GM23338 (cell line): ENCODE results near the gene QSOX1. TPM values are rescaled to one million over a fixed set of nuclear protein-coding genes. Genes with fewer than 3 reads are reported as not detected.

Source experiments
- ATAC-seq: fragments of 200-7000 bp; cut with Tn5 transposase; 3 replicates; pipeline ENCODE4 v1.9.1; 2020
- DNase-seq: peaks from one replicate; pipeline ENCODE4 v3.0.0-alpha.2; 2015; ENCODE audit warnings: low spot score
- H2AFZ ChIP-seq: fragments of 200-600 bp; sonication (generic); 2 replicates; pipeline ENCODE4 v1.8.0; 2016; ENCODE audit warnings: antibody characterized with exemption, mild to moderate bottlenecking, moderate library complexity
- H3F3A ChIP-seq: fragments of 200-600 bp; sonication (generic); replicated peaks from 2 replicates; pipeline ENCODE4 v1.8.0; 2017; ENCODE audit warnings: antibody characterized with exemption, mixed run types, low read depth
- H3K27ac ChIP-seq: fragments of 200-600 bp; sonication (generic); 2 replicates; pipeline ENCODE4 v1.6.1; 2016; ENCODE audit warnings: low read depth
- H3K27me3 ChIP-seq: fragments of 200-600 bp; sonication (generic); 2 replicates; pipeline ENCODE4 v1.8.0; 2016; ENCODE audit warnings: mild to moderate bottlenecking, mixed run types, moderate library complexity; ENCODE audit not compliant: insufficient read depth
- H3K36me3 ChIP-seq: fragments of 200-600 bp; sonication (generic); 2 replicates; pipeline ENCODE4 v1.8.0; 2016; ENCODE audit warnings: mild to moderate bottlenecking; ENCODE audit not compliant: insufficient read depth
- H3K4me1 ChIP-seq: fragments of 200-600 bp; sonication (generic); 2 replicates; pipeline ENCODE4 v1.8.0; 2016; ENCODE audit warnings: mild to moderate bottlenecking, moderate library complexity; ENCODE audit not compliant: insufficient read depth
- H3K4me2 ChIP-seq: fragments of 200-600 bp; sonication (generic); 2 replicates; pipeline ENCODE4 v1.7.1; 2017; ENCODE audit warnings: mixed run types
- H3K4me3 ChIP-seq: fragments of 200-600 bp; sonication (generic); 2 replicates; pipeline ENCODE4 v1.6.1; 2016; ENCODE audit warnings: mixed run types
- H3K79me2 ChIP-seq: fragments of 200-600 bp; sonication (generic); replicated peaks from 2 replicates; pipeline ENCODE4 v1.8.0; 2017; ENCODE audit warnings: mild to moderate bottlenecking; ENCODE audit not compliant: insufficient read depth
- H3K9me2 ChIP-seq: fragments of 200-600 bp; sonication (generic); 2 replicates; pipeline ENCODE4 v1.8.0; 2017; ENCODE audit not compliant: insufficient read depth
- H4K20me1 ChIP-seq: fragments of 200-600 bp; sonication (generic); replicated peaks from 2 replicates; pipeline ENCODE4 v1.8.0; 2017; ENCODE audit warnings: mild to moderate bottlenecking; ENCODE audit not compliant: insufficient read depth
- H3K27ac Mint-ChIP-seq: 2 replicates; pipeline ENCODE4 v1.8.0; 2020; ENCODE audit warnings: inconsistent platforms, mild to moderate bottlenecking, moderate library complexity, mixed read lengths
- H3K27me3 Mint-ChIP-seq: 3 replicates; pipeline ENCODE4 v1.8.0; 2022; ENCODE audit warnings: low read depth, mild to moderate bottlenecking, moderate library complexity, mixed read lengths, inconsistent platforms; ENCODE audit not compliant: insufficient read depth, poor library complexity
- H3K36me3 Mint-ChIP-seq: 3 replicates; pipeline ENCODE4 v1.8.0; 2021; ENCODE audit warnings: low read depth, mild to moderate bottlenecking, inconsistent platforms, moderate library complexity, mixed read lengths
- H3K4me1 Mint-ChIP-seq: 3 replicates; pipeline ENCODE4 v1.8.0; 2020; ENCODE audit warnings: mild to moderate bottlenecking, inconsistent platforms, mixed read lengths
- H3K4me3 Mint-ChIP-seq: 3 replicates; pipeline ENCODE4 v1.8.0; 2021; ENCODE audit warnings: moderate library complexity, mild to moderate bottlenecking, inconsistent platforms, mixed read lengths
- H3K9me3 Mint-ChIP-seq: 3 replicates; pipeline ENCODE4 v1.8.0; 2020; ENCODE audit warnings: moderate library complexity, mild to moderate bottlenecking, inconsistent platforms, mixed read lengths
- CREB1 ChIP-seq: fragments of 250-450 bp; sonication (Bioruptor Pico); IDR thresholded peaks from 2 replicates; pipeline ENCODE4 v1.5.0; 2020; ENCODE audit warnings: low read depth, mild to moderate bottlenecking, moderate library complexity
- EZH2phosphoT487 ChIP-seq: fragments of 200-600 bp; sonication (generic); IDR thresholded peaks from one replicate; pipeline ENCODE4 v1.8.1; 2018; ENCODE audit warnings: antibody characterized with exemption; ENCODE audit not compliant: unreplicated experiment
- JUNB ChIP-seq: IDR thresholded peaks from one replicate; pipeline ENCODE4 v1.6.1; 2016; ENCODE audit warnings: antibody characterized with exemption; ENCODE audit not compliant: unreplicated experiment
- NANOG ChIP-seq: IDR thresholded peaks from 2 replicates; pipeline ENCODE4 v1.6.1; 2016; ENCODE audit warnings: antibody characterized with exemption, borderline replicate concordance
- REST ChIP-seq: IDR thresholded peaks from one replicate; pipeline ENCODE4 v1.6.1; 2018; ENCODE audit warnings: antibody characterized with exemption; ENCODE audit not compliant: unreplicated experiment
- STAT1 ChIP-seq: IDR thresholded peaks from one replicate; pipeline ENCODE4 v1.6.1; 2016; ENCODE audit warnings: antibody characterized with exemption; ENCODE audit not compliant: unreplicated experiment
- ZNF331 ChIP-seq: fragments of 250-450 bp; sonication (Bioruptor Pico); IDR thresholded peaks from 2 replicates; pipeline ENCODE4 v1.5.0; 2020; ENCODE audit warnings: low read depth, mild to moderate bottlenecking, moderate library complexity
- polyA plus RNA-seq: library from polyadenylated mRNA; unstranded; fragments of >200 nt; fragmentation: Nextera tagmentation; extraction: Ambion mirVana; gene quantifications from 2 replicates; pipeline ENCODE4 v1.2.1, GENCODE V29; 2016
- total RNA-seq: library from RNA; depleted of rRNA; stranded (reverse); fragments of >200 nt; shearing (Covaris generic); gene quantifications from 2 replicates; pipeline ENCODE4 v1.2.3, GENCODE V29; 2014
- TF ChIP-seq, protein P1 (sequence below), 2 experiments: fragments of 200-600 bp in 1 of 2; sonication (generic) in 1 of 2; conservative IDR thresholded peaks; 2 replicates each; pipeline versions ENCODE4 v1.5.1 to v1.6.1; 2016 to 2017; ENCODE audit warnings: antibody characterized with exemption in 2 of 2, low read depth in 2 of 2, mild to moderate bottlenecking in 2 of 2, moderate library complexity in 1 of 2
- TF ChIP-seq, protein P2 (sequence below): IDR thresholded peaks from 2 replicates; pipeline ENCODE4 v1.6.1; 2016; ENCODE audit warnings: antibody characterized with exemption

The QSOX1 gene
- total and polyA plus RNA-seq, 2 experiments from 2014 or later, result 47.8 to 119 TPM

- Histone ChIP-seq H3K4me2 (no peak overlapping the region), H3K27me3 (no peaks in the 10 kb centered on the region), H3K27ac (0 out of 2 replicates have a peak overlapping the region, but pooled peaks have one; percentile 26), H3K4me3 (no peak overlapping the region), H3F3A (no peaks in the 10 kb centered on the region; the same call in 1 of the 2 replicates), H2AFZ (no peak overlapping the region), H4K20me1 (no peaks in the 10 kb centered on the region; the same call in 1 of the 2 replicates), H3K4me1 (no peaks in the 10 kb centered on the region), H3K9me2 (no peaks in the 10 kb centered on the region), H3K79me2 (no peaks in the 10 kb centered on the region), H3K36me3 (no peaks in the 10 kb centered on the region)
- H3K4me1 Mint-ChIP-seq, result peaks cover 5% of the 10 kb centered on the region
- H3K36me3 Mint-ChIP-seq, result peaks cover 3% of the 10 kb centered on the region; the same call in 2 of the 3 replicates
- H3K27ac Mint-ChIP-seq, result no peak overlapping the region
- no peak for DNase-seq
- no peaks in the 10 kb centered on the region for H3K9me3 Mint-ChIP-seq
- no peak for TF ChIP-seq CREB1 (CRISPR knock-in tag)
- no peak for TF ChIP-seq EZH2phosphoT487
- TF ChIP-seq ZNF331 (CRISPR knock-in tag), result no peak
- no peak for TF ChIP-seq STAT1
- no peak for TF ChIP-seq NANOG
- TF ChIP-seq REST, result no peak
- H3K4me3 Mint-ChIP-seq, result no peak overlapping the region; the same call in 2 of the 3 replicates
- ATAC-seq, result no peak
- peaks cover 8% of the 10 kb centered on the region for H3K27me3 Mint-ChIP-seq
Measured at GRCh38 chr1:180181996-180182642, 27.4 kb downstream of the QSOX1 start.

- Histone ChIP-seq H3K4me1 (no peaks in the 10 kb centered on the region), H3K4me3 (no peak overlapping the region), H3K27ac (no peak overlapping the region), H3K79me2 (no peaks in the 10 kb centered on the region), H3K4me2 (no peak overlapping the region), H3K27me3 (no peaks in the 10 kb centered on the region), H2AFZ (no peak overlapping the region), H3F3A (no peaks in the 10 kb centered on the region; the same call in 1 of the 2 replicates), H4K20me1 (no peaks in the 10 kb centered on the region; the same call in 1 of the 2 replicates), H3K9me2 (no peaks in the 10 kb centered on the region), H3K36me3 (no peaks in the 10 kb centered on the region)
- DNase-seq (no peak), ATAC-seq (no peak)
- Mint-ChIP-seq H3K4me3 (no peak overlapping the region), H3K27me3 (peaks cover 8% of the 10 kb centered on the region), H3K9me3 (no peaks in the 10 kb centered on the region), H3K4me1 (peaks cover 5% of the 10 kb centered on the region), H3K27ac (no peak overlapping the region), H3K36me3 (peaks cover 3% of the 10 kb centered on the region; the same call in 2 of the 3 replicates)
- TF ChIP-seq, protein P1, sequence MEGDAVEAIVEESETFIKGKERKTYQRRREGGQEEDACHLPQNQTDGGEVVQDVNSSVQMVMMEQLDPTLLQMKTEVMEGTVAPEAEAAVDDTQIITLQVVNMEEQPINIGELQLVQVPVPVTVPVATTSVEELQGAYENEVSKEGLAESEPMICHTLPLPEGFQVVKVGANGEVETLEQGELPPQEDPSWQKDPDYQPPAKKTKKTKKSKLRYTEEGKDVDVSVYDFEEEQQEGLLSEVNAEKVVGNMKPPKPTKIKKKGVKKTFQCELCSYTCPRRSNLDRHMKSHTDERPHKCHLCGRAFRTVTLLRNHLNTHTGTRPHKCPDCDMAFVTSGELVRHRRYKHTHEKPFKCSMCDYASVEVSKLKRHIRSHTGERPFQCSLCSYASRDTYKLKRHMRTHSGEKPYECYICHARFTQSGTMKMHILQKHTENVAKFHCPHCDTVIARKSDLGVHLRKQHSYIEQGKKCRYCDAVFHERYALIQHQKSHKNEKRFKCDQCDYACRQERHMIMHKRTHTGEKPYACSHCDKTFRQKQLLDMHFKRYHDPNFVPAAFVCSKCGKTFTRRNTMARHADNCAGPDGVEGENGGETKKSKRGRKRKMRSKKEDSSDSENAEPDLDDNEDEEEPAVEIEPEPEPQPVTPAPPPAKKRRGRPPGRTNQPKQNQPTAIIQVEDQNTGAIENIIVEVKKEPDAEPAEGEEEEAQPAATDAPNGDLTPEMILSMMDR (conservative IDR thresholded peaks at IDR 0.05; ENCODE audit: low read depth in 2 of 2), result no peak
- TF ChIP-seq JUNB (no peak), ZNF331 (CRISPR knock-in tag) (no peak)
- TF ChIP-seq, protein P2, sequence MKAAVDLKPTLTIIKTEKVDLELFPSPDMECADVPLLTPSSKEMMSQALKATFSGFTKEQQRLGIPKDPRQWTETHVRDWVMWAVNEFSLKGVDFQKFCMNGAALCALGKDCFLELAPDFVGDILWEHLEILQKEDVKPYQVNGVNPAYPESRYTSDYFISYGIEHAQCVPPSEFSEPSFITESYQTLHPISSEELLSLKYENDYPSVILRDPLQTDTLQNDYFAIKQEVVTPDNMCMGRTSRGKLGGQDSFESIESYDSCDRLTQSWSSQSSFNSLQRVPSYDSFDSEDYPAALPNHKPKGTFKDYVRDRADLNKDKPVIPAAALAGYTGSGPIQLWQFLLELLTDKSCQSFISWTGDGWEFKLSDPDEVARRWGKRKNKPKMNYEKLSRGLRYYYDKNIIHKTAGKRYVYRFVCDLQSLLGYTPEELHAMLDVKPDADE, result no peak
Measured at GRCh38 chr1:180182643-180183311, 28.1 kb downstream of the QSOX1 start.
